ENCODE results near the gene C6orf132.

Gene C6orf132

DNA sequence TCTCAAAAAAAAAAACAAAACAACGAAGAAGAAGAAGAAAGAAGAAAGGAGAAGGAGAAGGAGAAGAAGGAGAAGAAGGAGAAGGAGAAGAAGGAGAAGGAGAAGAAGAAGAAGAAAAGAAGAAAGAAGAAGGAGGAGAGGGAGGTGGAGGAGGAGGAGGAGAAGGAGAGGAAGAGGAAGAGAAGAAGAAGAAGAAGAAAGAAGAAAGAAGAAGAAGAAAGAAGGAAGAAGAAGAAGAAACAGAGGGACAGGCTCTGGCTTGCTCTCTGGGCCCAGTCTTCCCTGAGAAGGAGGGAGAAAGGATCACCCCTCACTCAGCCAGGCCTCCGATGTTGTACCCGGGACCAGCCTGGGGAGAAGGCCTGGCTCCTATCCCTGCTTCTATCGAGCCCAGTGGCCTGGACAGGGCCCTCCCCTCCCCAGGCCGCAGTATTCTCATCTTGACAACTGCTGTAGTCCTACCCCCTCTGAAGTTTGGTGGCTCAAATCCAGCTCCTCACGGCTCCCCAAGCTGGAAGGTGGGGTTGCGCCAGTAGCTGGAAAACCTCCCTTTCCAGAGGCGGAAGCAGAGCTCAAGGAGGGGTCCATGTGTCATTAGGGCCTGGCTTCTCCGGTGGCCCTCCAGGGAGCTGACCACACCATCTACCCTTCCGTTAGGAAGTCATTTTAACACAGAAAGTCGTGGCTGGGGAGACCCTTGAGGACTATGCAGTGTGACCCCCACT, 18.9 kb downstream of the C6orf132 start:
- TF ChIP-seq, protein P1, sequence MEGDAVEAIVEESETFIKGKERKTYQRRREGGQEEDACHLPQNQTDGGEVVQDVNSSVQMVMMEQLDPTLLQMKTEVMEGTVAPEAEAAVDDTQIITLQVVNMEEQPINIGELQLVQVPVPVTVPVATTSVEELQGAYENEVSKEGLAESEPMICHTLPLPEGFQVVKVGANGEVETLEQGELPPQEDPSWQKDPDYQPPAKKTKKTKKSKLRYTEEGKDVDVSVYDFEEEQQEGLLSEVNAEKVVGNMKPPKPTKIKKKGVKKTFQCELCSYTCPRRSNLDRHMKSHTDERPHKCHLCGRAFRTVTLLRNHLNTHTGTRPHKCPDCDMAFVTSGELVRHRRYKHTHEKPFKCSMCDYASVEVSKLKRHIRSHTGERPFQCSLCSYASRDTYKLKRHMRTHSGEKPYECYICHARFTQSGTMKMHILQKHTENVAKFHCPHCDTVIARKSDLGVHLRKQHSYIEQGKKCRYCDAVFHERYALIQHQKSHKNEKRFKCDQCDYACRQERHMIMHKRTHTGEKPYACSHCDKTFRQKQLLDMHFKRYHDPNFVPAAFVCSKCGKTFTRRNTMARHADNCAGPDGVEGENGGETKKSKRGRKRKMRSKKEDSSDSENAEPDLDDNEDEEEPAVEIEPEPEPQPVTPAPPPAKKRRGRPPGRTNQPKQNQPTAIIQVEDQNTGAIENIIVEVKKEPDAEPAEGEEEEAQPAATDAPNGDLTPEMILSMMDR (conservative IDR thresholded peaks at IDR 0.05; ENCODE audit: low read depth): no peak
- ChIA-PET CTCF (interaction anchor here (0.5 kb wide), 1 partner anchor 15 kb away, joined by 4 read pairs; no protein-coding TSS in a partner anchor), POLR2A (ENCODE audit: low non-redundant PET) (no interaction called here)
- no peak for DNase-seq (ENCODE audit: low spot score)
- peak overlapping the region; percentile 95 for H3K27ac ChIP-seq

DNA sequence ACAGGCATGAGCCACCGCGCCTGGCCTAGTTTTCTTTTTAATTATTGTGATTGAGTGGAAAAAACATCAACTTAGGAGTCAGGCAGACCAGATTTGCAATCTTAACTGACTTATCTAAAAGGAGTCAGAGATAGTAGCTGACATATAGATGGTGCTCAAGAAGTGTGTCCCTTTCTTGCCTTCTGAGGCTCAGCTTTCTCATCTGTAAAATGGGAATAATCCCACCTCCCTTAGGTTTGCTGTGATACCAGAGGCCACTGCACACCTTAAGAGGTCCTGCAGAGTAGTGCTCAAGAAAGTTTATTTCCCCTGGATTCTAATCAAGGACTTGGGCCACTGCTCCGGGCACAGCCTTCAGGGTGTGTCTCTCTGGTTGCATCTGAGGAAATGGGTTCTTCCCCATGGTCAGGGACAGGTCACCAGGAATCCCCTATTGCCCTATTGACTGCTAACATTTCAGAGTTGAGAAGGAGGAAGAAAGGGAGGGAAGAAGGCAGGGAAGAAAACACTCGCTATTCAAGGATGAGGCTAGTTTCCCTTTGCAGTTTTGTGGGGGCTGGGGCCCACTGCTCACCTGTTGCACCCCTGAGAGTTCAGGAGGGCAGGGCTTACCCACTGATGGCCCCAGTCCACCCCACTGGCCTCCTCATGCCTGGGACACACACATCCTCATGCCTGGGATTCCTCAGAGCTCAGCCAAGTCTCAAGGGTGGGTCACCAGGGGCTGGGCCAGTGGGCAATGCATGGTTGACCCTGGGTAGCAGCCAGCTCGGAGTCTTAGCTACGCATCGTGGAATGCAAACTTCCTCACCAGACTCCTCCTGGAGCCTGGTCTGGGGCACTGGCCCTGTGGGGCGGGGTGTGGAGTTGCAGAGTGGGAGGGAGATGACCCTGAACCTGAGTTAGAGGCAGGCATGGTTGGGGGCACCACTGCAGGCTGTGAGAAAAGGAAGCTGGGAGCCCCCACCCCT, 21.2 kb downstream of the C6orf132 start:
- no peak for DNase-seq (ENCODE audit: low spot score)
- CTCF ChIA-PET: interaction anchor here (0.7 to 1.0 kb wide), 2 partner anchors 24 to 93 kb away, joined by 3 read pairs; no protein-coding TSS in a partner anchor
- H3K27ac ChIP-seq: peak overlapping the region; percentile 95
- TF ChIP-seq, protein P1 (conservative IDR thresholded peaks at IDR 0.05; ENCODE audit: low read depth): no peak
- POLR2A ChIA-PET (ENCODE audit: low non-redundant PET): no interaction called here

DNA sequence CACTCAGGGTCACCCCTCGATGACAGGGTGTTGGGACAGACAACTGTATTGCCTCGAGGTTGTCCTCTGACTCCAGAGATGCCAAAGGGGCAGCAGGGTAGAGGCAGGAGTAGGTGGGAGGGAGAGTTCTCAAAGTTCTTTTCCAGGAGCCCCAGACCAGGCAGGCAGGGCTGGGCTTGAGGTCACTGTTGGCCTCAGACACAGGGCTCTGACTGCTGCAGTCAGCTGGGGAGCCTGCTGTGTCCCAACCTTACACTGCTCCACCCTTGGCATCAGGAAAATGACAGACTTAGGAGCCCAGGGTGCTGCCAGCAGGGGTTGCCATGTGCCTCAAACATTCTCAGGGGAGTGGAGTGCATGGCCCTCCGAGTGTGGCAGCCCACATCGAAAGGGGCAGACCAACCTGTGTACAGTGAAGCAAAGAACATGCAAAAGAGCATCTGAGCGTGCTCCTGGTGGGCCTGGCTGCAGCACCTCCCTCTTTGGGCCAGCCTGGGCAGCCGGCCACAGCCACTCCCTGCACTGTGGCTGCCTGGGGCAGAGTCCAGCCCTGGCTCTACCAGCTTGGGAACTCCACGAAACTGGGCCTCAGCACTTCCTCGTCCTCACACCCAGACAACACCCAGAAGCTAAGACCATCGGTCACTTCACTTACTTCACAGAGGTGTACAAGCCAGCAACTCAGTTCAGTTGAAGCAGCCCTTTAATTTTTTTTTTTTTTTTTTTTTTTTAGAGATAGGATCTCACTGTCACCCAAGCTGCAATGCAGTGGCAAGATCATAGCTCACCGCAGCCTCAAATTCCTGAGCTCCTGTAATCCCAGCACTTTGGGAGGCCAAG, 24.0 kb downstream of the C6orf132 start:
- peak; percentile 68 for DNase-seq (ENCODE audit: low spot score)
- CTCF ChIA-PET: no interaction called here
- peak overlapping the region; percentile 95 for H3K27ac ChIP-seq
- TF ChIP-seq, protein P1 (conservative IDR thresholded peaks at IDR 0.05; ENCODE audit: low read depth): no peak
- POLR2A ChIA-PET (ENCODE audit: low non-redundant PET): interaction anchor here (0.6 to 1.0 kb wide), 5 partner anchors 12 to 402 kb away, joined by 3 to 7 read pairs (median 5); partner anchors contain the start of gene C6orf132

DNA sequence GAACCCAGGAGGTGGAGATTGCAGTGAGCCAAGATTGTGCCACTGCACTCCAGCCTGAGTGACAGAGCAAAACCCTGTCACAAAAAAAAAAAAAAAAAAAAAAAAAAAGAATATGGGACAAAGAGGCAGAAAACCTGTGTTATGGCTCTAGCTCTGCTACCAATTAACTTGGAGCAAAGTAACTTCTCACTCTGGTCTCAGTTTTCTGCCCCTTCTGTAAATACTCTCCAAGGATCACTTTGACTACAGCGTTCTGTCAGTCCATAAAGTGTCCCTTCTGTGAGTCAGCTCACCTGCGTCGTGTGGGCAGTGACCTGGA, 24.6 kb downstream of the C6orf132 start:
- no peak for DNase-seq (ENCODE audit: low spot score)
- peak overlapping the region; percentile 95 for H3K27ac ChIP-seq
- ChIA-PET POLR2A (ENCODE audit: low non-redundant PET) (interaction anchor here (0.6 to 0.9 kb wide), 5 partner anchors 11 to 380 kb away, joined by 3 to 12 read pairs (median 6); no protein-coding TSS in a partner anchor), CTCF (no interaction called here)
- TF ChIP-seq, protein P1 (conservative IDR thresholded peaks at IDR 0.05; ENCODE audit: low read depth): no peak

DNA sequence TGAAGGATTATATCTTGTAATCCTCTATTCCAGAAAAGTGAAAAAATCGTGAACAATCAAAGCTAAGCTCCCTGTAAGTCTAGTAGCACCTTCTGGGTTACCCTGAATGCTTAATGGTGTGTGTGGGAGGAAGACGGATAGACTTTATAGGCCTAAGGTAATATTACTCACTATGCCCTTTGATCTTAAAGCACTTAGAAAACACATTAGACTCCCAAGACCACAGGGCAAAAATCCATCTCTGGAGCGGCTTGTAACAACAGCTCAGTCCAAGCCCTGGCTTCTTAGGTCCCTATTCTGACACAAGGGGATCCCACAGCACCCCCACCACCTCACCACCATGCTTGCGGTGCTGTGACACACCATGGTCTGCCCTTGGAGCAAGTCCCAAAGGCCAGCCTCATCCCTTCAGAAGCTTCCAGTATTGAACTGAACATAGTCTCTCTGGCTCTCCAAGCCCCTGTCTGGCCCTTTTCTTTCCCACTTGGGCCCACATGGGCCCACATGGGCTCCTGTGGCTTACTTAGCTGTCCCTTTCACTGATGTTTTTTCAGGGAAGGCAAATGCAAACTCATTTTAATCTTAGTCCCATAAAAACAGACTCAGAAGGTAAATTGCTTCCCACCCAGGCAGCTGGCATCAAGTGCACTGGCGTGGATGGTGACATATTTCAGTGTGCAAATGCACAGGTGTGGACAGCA, 28.3 kb downstream of the C6orf132 start:
- TF ChIP-seq, protein P1 (conservative IDR thresholded peaks at IDR 0.05; ENCODE audit: low read depth): no peak
- H3K27ac ChIP-seq: peak overlapping the region; percentile 71
- peak; percentile 64 for DNase-seq (ENCODE audit: low spot score)
- ChIA-PET CTCF (interaction anchor here (0.6 kb wide), 1 partner anchor 70 kb away, joined by 3 read pairs; no protein-coding TSS in a partner anchor), POLR2A (ENCODE audit: low non-redundant PET) (no interaction called here)

Data from RWPE1 (cell line).